Left ventricle myocardium inferior (tissue), 1 donor: ENCODE data around the gene TRIM46. TPM values are rescaled to one million over a fixed set of nuclear protein-coding genes. Genes with fewer than 3 reads are reported as not detected.

Source experiments
- DNase-seq: peaks from one replicate; pipeline ENCODE4 v3.0.0-alpha.2; 2020
- H3K27ac ChIP-seq: fragments of 200-600 bp; replicated peaks from 2 replicates; pipeline ENCODE4 v1.8.0; 2021
- H3K27me3 ChIP-seq: fragments of 200-600 bp; 2 replicates; pipeline ENCODE4 v1.8.0; 2021; ENCODE audit warnings: low read depth
- H3K36me3 ChIP-seq: fragments of 200-600 bp; 2 replicates; pipeline ENCODE4 v1.8.0; 2021
- H3K4me1 ChIP-seq: fragments of 200-600 bp; 2 replicates; pipeline ENCODE4 v1.8.0; 2021
- H3K4me3 ChIP-seq: fragments of 200-600 bp; 2 replicates; pipeline ENCODE4 v1.8.0; 2021; ENCODE audit warnings: mild to moderate bottlenecking, moderate library complexity
- H3K9me3 ChIP-seq: fragments of 200-600 bp; replicated peaks from 2 replicates; pipeline ENCODE4 v1.8.0; 2021
- CTCF ChIP-seq: fragments of 200-600 bp; IDR thresholded peaks from 2 replicates; pipeline ENCODE4 v1.8.0; 2021; ENCODE audit warnings: antibody characterized with exemption, mild to moderate bottlenecking, borderline replicate concordance
- intact Hi-C: fragments of 100-400 bp; cut with micrococcal nuclease; formaldehyde crosslinking; loops from one replicate; pipeline ENCODE4 v1.11.0; 2022
- total RNA-seq: library from RNA; stranded (reverse); fragmentation: NEBNext Ultra II Directional; extraction: Animal tissue kit (Norgen Biotek cat#: 25700); gene quantifications from one replicate; pipeline ENCODE4 v1.2.1, GENCODE V29; 2021
- donor health status: DM: no; HTN: yes; CAD: no; lungs with severe emphysema.

Gene TRIM46
- total RNA-seq, 1 donor from 2014 or later = 0.11 TPM

GRCh38 chr1:155126556-155127104, 47.0 kb upstream of the TRIM46 start:
- DNase-seq = peak; percentile 29
- intact Hi-C loops = loop anchor here (5.0 kb wide), 1 partner anchor 34 kb away; no protein-coding TSS in a partner anchor

DNA sequence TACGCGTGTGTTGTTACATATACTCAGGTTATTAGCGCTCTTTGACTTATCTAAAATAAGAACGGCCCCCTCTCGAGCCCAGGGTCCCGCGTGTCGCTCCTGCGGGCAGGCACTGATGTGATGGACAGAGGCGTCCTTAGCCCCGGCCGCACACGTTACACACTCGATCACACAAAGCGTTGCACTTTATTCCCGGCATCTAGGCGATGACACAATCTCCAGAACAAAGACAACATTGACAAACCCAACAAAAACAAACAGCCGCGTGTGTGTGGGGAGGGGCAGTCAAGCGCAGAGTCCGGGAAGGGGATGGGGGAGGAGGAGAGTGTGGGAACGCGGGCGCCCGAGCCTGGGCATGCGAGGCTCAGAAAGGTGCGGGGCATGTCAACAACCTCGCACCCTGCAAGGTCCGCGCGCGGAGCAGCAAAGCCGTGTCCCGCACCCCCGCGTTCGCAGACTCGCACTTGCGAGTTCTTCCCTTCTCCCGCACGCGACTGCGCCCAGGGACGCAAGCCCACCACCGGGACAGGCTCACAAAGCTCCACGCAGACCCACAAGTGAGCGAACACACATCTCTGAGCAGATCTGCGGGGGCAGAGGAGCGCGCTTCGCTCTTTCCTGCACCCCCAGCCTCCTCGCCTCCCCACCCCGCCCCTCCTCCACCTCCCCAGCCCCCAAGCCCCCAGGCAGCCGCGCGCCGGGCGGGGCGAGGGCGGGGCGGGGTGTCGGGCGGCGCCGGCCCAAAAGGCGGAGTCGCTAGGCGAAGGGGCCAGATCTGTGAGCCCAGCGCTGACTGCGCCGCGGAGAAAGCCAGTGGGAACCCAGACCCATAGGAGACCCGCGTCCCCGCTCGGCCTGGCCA, 46.3 kb upstream of the TRIM46 start, which contains the start of gene EFNA1:
Gene EFNA1, plus strand, starts transcription at position 772 of the 862 bp plus-strand sequence. CDS start 102 bp downstream, outside the sequence.
- no peak for TF ChIP-seq CTCF
- H3K4me3 ChIP-seq = peak within 1 kb of the TSS; percentile 87
- H3K27ac ChIP-seq = peak within 1 kb of the TSS; percentile 95
- peaks cover 83% of the 10 kb centered on the region for H3K4me1 ChIP-seq
- H3K9me3 ChIP-seq = no peaks in the 10 kb centered on the region
- peaks cover 13% of the 10 kb centered on the region for H3K36me3 ChIP-seq
- H3K27me3 ChIP-seq = no peaks in the 10 kb centered on the region
- intact Hi-C loops = loop anchor here (5.0 kb wide), 1 partner anchor 35 kb away; no protein-coding TSS in a partner anchor
- peak; percentile 75 for DNase-seq

More at GRCh38 chr1:155126556-155127104, 47.0 kb upstream of the TRIM46 start:
- Histone ChIP-seq H3K4me1 (peaks cover 76% of the 10 kb centered on the region), H3K9me3 (no peaks in the 10 kb centered on the region), H3K4me3 (peak overlapping the region; percentile 87), H3K27me3 (no peaks in the 10 kb centered on the region), H3K27ac (peak overlapping the region; percentile 95), H3K36me3 (peaks cover 6% of the 10 kb centered on the region)
- no peak for TF ChIP-seq CTCF

DNA sequence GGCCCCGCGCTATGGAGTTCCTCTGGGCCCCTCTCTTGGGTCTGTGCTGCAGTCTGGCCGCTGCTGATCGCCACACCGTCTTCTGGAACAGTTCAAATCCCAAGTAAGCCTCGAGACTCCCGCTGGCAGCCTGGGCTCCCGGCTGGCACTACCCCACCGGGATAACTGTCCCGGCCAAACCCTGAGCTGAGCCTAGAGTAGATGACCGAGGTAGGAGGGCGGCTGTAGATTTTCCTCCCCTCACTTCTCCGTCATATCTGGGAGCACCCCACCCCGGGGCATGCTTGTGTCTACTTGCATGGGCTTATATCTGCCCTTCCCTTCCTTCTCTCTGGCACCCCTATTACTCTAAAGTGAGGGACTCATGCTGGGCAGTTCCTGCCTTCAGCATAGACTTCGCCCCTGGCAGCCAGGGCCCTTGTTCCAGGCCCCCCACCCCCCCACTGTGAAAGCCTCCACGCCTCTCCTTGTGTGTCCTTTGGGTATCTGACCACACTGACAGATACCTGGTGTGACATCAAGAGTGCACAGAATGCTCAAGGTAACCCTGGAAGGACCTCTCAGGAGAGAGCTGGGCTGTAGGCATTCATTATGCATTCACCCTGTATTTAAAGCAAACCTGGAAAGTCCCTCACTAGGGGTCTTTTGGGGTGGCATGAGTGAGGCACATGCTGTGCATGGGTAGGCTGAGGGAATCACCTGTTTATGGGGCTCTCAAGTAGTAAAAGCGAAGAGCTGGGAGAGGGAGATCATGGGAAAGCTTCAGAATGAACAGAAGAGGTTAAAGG, 45.5 kb upstream of the TRIM46 start:
- no peak for DNase-seq
- TF ChIP-seq CTCF = no peak
- no peaks in the 10 kb centered on the region for H3K9me3 ChIP-seq
- H3K4me1 ChIP-seq = peaks cover 91% of the 10 kb centered on the region
- peaks cover 22% of the 10 kb centered on the region for H3K36me3 ChIP-seq
- H3K4me3 ChIP-seq = peak overlapping the region; percentile 87
- H3K27me3 ChIP-seq = no peaks in the 10 kb centered on the region
- peak overlapping the region; percentile 95 for H3K27ac ChIP-seq
- intact Hi-C loops = loop anchor here (5.0 kb wide), 1 partner anchor 36 kb away; no protein-coding TSS in a partner anchor

- intact Hi-C loops = loop anchor here (5.0 kb wide), 1 partner anchor 37 kb away; no protein-coding TSS in a partner anchor
- peak overlapping the region; percentile 95 for H3K27ac ChIP-seq
- DNase-seq = peak; percentile 51
- peaks cover 29% of the 10 kb centered on the region for H3K36me3 ChIP-seq
- H3K27me3 ChIP-seq = no peaks in the 10 kb centered on the region
- peaks cover 99% of the 10 kb centered on the region for H3K4me1 ChIP-seq
- TF ChIP-seq CTCF = no peak
- peak overlapping the region; percentile 87 for H3K4me3 ChIP-seq
- no peaks in the 10 kb centered on the region for H3K9me3 ChIP-seq
Measured at GRCh38 chr1:155128755-155129473, 44.7 kb upstream of the TRIM46 start.
